Hematopoietic multipotent progenitor cell treated with erythropoietin and hydrocortisone succinate and interleukin-3 and kit ligand, for 8 days (in vitro differentiated cells): ENCODE measurements around the gene GLP1R.

ENCODE experiments used
- DNase-seq: peaks from one replicate; pipeline ENCODE4 v3.0.0-alpha.2; 2015

The GLP1R gene

GRCh38 chr6:39047434-39048327, 900 bp upstream of the GLP1R start:
- no peak for DNase-seq

GRCh38 chr6:39049575-39050283, 1.1 kb downstream of the GLP1R start:
- DNase-seq, result no peak

- DNase-seq, result no peak
Measured at GRCh38 chr6:39050453-39051112, 2.0 kb downstream of the GLP1R start.

- no peak for DNase-seq
Measured at GRCh38 chr6:39051399-39052122, 3.0 kb downstream of the GLP1R start.

GRCh38 chr6:39053016-39053624, 4.5 kb downstream of the GLP1R start:
- no peak for DNase-seq

GRCh38 chr6:39053854-39054576, 5.4 kb downstream of the GLP1R start:
- DNase-seq, result no peak

GRCh38 chr6:39054577-39055142, 6.1 kb downstream of the GLP1R start:
- no peak for DNase-seq

GRCh38 chr6:39055661-39056060, 7.1 kb downstream of the GLP1R start:
- DNase-seq, result no peak

- no peak for DNase-seq
Measured at GRCh38 chr6:39056191-39056590, 7.6 kb downstream of the GLP1R start.

- DNase-seq, result no peak
Measured at GRCh38 chr6:39056681-39057080, 8.1 kb downstream of the GLP1R start.

GRCh38 chr6:39057251-39058155, 8.9 kb downstream of the GLP1R start:
- DNase-seq, result no peak

GRCh38 chr6:39058471-39059147, 10.0 kb downstream of the GLP1R start:
- DNase-seq, result no peak

GRCh38 chr6:39059496-39060310, 11.1 kb downstream of the GLP1R start:
- no peak for DNase-seq

GRCh38 chr6:39060467-39061160, 12.0 kb downstream of the GLP1R start:
- DNase-seq, result no peak

- DNase-seq, result no peak
Measured at GRCh38 chr6:39061182-39061581, 12.6 kb downstream of the GLP1R start.

- no peak for DNase-seq
Measured at GRCh38 chr6:39061588-39061987, 13.0 kb downstream of the GLP1R start.

- no peak for DNase-seq
Measured at GRCh38 chr6:39062014-39062740, 13.6 kb downstream of the GLP1R start.
